ENCODE data around the gene CEP120.

DNA sequence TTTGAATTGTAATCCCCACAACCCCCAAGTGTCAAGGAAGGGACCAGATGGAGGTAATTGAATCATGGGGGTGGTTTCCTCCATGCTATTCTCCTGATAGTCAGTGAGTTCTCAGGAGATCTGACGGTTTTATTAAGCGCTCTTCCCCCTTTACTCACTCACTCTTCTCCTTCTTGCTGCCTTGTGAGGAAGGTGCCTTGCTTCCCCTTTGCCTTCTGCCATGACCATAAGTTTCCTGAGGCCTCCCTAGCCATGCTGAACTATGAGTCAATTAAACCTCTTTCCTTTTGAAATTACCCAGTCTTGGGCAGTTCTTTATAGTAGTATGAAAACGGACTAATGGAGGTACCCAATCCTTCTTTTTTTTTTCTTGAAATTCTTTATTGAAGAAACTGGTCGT, 2.2 kb upstream of the CEP120 start:
- no peak for TF ChIP-seq POLR2AphosphoS5 (IDR thresholded peaks at IDR 0.05; ENCODE audit: low read depth)
- TF ChIP-seq, protein P1, sequence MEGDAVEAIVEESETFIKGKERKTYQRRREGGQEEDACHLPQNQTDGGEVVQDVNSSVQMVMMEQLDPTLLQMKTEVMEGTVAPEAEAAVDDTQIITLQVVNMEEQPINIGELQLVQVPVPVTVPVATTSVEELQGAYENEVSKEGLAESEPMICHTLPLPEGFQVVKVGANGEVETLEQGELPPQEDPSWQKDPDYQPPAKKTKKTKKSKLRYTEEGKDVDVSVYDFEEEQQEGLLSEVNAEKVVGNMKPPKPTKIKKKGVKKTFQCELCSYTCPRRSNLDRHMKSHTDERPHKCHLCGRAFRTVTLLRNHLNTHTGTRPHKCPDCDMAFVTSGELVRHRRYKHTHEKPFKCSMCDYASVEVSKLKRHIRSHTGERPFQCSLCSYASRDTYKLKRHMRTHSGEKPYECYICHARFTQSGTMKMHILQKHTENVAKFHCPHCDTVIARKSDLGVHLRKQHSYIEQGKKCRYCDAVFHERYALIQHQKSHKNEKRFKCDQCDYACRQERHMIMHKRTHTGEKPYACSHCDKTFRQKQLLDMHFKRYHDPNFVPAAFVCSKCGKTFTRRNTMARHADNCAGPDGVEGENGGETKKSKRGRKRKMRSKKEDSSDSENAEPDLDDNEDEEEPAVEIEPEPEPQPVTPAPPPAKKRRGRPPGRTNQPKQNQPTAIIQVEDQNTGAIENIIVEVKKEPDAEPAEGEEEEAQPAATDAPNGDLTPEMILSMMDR (conservative IDR thresholded peaks at IDR 0.05; ENCODE audit: low read depth in 2 of 2): no peak
- TF ChIP-seq, protein P2, sequence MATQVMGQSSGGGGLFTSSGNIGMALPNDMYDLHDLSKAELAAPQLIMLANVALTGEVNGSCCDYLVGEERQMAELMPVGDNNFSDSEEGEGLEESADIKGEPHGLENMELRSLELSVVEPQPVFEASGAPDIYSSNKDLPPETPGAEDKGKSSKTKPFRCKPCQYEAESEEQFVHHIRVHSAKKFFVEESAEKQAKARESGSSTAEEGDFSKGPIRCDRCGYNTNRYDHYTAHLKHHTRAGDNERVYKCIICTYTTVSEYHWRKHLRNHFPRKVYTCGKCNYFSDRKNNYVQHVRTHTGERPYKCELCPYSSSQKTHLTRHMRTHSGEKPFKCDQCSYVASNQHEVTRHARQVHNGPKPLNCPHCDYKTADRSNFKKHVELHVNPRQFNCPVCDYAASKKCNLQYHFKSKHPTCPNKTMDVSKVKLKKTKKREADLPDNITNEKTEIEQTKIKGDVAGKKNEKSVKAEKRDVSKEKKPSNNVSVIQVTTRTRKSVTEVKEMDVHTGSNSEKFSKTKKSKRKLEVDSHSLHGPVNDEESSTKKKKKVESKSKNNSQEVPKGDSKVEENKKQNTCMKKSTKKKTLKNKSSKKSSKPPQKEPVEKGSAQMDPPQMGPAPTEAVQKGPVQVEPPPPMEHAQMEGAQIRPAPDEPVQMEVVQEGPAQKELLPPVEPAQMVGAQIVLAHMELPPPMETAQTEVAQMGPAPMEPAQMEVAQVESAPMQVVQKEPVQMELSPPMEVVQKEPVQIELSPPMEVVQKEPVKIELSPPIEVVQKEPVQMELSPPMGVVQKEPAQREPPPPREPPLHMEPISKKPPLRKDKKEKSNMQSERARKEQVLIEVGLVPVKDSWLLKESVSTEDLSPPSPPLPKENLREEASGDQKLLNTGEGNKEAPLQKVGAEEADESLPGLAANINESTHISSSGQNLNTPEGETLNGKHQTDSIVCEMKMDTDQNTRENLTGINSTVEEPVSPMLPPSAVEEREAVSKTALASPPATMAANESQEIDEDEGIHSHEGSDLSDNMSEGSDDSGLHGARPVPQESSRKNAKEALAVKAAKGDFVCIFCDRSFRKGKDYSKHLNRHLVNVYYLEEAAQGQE (IDR thresholded peaks at IDR 0.05; ENCODE audit: unreplicated experiment): no peak

Measured in GM23338 (cell line).